Fibroblast of villous mesenchyme (primary cell): ENCODE measurements around the gene BAMBI. TPM values are rescaled to one million over a fixed set of nuclear protein-coding genes. Genes with fewer than 3 reads are reported as not detected.

ENCODE experiments used
- DNase-seq: peaks from one replicate; pipeline ENCODE4 v3.0.0-alpha.2; 2010; ENCODE audit warnings: low read depth
- H3K4me3 ChIP-seq: 2 replicates; pipeline ENCODE4 v1.5.1; 2011; ENCODE audit warnings: low read depth, mild to moderate bottlenecking, low read length
- small RNA-seq: library from RNA; depleted of rRNA; stranded (forward); fragments of <200 nt; gene quantifications from one replicate; pipeline ENCODE3, GENCODE V24; 2012
- total RNA-seq: library from RNA; depleted of rRNA; stranded (reverse); fragments of >200 nt; gene quantifications from 2 replicates; pipeline ENCODE4 v1.2.3, GENCODE V29; 2012
- TF ChIP-seq, protein P1 (sequence below): IDR thresholded peaks from 2 replicates; pipeline ENCODE4 v1.5.1; 2012; ENCODE audit warnings: low read depth, mild to moderate bottlenecking, low read length; ENCODE audit not compliant: insufficient read depth

Gene BAMBI
- total RNA-seq, 1 donor, result 25.9 TPM

DNA sequence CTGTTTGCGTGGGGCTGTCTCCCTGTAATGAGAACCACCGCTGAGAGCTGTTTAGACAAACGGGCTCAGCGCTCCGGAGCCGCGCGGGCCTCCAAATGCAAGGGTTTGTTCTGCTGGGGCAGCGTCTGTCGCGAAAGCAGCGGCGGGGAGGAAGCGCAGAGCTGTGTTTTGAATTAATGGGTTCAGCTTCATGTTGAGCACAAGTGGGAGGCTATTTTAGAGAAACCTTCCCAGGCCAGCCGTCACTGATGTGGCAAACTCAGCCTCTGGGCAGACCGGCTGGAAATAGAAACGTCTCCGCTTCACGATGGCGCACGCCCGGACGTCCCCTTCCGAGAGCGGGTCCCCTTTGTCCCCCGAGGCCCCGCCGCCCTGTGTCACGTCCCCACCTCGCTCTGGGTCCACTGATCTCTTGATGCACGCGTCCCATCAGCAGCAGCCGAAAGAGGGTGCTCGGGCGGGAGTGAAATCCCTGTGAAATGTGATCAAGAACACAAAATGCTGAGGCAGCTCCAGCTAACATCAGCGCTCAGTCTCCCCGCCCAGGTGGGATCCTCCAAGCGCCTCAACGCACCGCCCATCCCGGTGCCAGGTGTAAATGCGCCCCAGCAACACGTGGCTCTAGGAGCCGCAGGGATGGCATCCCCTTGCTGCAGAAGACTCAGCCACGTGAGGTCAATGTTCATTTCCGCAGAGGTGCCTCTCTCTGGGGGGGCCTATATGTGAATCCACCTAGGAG lies 44.9 kb downstream of the BAMBI start:
- H3K4me3 ChIP-seq, result peak overlapping the region; percentile 56
- TF ChIP-seq, protein P1, sequence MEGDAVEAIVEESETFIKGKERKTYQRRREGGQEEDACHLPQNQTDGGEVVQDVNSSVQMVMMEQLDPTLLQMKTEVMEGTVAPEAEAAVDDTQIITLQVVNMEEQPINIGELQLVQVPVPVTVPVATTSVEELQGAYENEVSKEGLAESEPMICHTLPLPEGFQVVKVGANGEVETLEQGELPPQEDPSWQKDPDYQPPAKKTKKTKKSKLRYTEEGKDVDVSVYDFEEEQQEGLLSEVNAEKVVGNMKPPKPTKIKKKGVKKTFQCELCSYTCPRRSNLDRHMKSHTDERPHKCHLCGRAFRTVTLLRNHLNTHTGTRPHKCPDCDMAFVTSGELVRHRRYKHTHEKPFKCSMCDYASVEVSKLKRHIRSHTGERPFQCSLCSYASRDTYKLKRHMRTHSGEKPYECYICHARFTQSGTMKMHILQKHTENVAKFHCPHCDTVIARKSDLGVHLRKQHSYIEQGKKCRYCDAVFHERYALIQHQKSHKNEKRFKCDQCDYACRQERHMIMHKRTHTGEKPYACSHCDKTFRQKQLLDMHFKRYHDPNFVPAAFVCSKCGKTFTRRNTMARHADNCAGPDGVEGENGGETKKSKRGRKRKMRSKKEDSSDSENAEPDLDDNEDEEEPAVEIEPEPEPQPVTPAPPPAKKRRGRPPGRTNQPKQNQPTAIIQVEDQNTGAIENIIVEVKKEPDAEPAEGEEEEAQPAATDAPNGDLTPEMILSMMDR, result no peak
- DNase-seq, result peak; percentile 53

DNA sequence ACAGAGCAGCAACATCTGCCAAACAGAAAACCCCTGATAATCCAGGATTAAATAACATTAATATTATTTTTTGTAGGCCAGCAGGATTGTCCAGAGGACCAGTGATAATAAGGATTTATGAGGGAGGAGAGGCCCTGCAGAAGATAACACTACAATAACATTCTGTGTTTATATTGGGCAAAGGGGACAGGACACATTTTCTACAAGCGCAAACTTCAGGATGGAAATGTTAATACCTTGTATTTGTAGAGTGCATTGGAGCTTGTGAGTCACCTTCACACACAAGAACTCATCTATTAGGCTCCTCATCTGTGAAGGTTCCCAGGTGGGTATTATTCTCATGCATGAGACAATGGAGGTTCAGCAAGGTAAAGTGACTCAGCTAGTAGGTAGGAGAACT lies 51.0 kb downstream of the BAMBI start:
- TF ChIP-seq, protein P1, result no peak
- peak; percentile 77 for DNase-seq
- no peak overlapping the region for H3K4me3 ChIP-seq

DNA sequence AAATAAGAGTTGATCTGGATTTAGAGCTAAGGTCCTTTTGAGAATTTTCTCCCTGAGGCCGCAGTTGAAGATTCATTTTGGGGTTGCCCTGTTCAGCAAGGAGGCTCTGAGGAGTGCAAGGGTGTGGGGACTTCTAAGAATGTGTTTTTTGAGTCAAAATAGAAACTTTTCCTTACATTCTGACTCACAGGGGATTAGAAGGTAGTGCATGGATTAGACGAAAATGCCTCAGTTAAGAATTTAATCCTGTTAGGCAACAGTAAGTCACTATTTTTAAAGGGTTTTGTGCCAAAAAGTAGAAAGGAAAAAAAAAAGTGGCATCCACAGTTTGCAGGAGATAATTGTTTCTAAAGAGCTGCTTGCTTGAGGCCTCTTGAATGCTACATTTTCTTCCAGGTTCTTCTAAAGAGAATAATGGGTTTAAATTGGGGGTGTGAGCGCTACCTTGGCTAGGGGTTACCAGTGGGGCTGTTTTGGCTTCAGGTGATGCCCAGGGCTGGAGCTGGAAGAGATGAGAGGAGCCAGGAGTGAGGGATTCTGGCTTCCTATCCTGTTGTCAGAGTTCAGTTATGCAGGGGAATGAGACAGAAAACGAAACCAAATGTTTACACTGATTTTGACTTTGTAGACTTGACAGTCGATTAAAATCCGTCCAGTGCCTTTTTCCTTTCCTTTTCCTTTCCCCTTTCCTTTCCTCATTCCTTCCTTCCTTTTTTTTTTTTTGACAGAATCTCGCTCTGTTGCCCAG lies 52.9 kb downstream of the BAMBI start:
- peak overlapping the region; percentile 16 for H3K4me3 ChIP-seq
- peak; percentile 91 for DNase-seq
- TF ChIP-seq, protein P1, result no peak

DNA sequence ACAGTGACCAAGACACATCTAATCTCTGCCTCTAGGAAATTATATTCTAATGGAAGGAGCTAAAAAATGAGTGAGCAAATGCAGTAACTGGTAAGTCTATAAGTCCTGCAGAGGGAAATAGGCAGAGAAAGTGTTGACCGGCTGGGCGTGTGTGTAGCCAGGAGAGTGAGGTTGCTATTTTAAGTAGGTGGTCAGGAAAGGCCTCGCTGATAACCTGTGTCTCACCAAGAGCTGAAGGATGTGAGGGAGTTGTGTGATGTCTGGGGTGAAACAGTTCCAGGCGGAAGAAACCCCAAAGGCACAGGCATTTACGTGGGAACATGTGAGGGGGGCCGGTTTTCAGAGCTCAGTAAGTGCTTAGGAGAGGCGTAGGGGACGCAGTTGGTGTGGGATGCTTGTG lies 54.8 kb downstream of the BAMBI start:
- no peak for DNase-seq
- TF ChIP-seq, protein P1, result no peak
- no peak overlapping the region for H3K4me3 ChIP-seq

Small RNA genes within 50 kb of the gene (small RNA-seq; reads per million reads assigned to genes)
- not detected for gene RNU4ATAC6P
- not detected for gene RNU6-1067P

Other genes with a start within 250 kb of the BAMBI start
- 65.4 and 92.8 TPM in 2 replicates for gene WAC, start 144.4 kb upstream of the BAMBI start, total RNA-seq